ENCODE measurements around the gene OLFM4.

GRCh38 chr13:53048880-53049279 is 20.3 kb downstream of the OLFM4 start:
- no peak for TF ChIP-seq POLR2A (IDR thresholded peaks at IDR 0.05)
- TF ChIP-seq, protein P1, sequence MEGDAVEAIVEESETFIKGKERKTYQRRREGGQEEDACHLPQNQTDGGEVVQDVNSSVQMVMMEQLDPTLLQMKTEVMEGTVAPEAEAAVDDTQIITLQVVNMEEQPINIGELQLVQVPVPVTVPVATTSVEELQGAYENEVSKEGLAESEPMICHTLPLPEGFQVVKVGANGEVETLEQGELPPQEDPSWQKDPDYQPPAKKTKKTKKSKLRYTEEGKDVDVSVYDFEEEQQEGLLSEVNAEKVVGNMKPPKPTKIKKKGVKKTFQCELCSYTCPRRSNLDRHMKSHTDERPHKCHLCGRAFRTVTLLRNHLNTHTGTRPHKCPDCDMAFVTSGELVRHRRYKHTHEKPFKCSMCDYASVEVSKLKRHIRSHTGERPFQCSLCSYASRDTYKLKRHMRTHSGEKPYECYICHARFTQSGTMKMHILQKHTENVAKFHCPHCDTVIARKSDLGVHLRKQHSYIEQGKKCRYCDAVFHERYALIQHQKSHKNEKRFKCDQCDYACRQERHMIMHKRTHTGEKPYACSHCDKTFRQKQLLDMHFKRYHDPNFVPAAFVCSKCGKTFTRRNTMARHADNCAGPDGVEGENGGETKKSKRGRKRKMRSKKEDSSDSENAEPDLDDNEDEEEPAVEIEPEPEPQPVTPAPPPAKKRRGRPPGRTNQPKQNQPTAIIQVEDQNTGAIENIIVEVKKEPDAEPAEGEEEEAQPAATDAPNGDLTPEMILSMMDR (IDR thresholded peaks at IDR 0.05): no peak

Data from esophagus squamous epithelium (tissue), 4 donors.